Left ventricle myocardium inferior (tissue), 1 donor: ENCODE results near the gene LTBP1. TPM values are rescaled to one million over a fixed set of nuclear protein-coding genes. Genes with fewer than 3 reads are reported as not detected.

ENCODE experiments used
- DNase-seq: peaks from one replicate; pipeline ENCODE4 v3.0.0-alpha.2; 2020
- H3K27ac ChIP-seq: fragments of 200-600 bp; replicated peaks from 2 replicates; pipeline ENCODE4 v1.8.0; 2021
- H3K27me3 ChIP-seq: fragments of 200-600 bp; 2 replicates; pipeline ENCODE4 v1.8.0; 2021; ENCODE audit warnings: low read depth
- H3K36me3 ChIP-seq: fragments of 200-600 bp; 2 replicates; pipeline ENCODE4 v1.8.0; 2021
- H3K4me1 ChIP-seq: fragments of 200-600 bp; 2 replicates; pipeline ENCODE4 v1.8.0; 2021
- H3K4me3 ChIP-seq: fragments of 200-600 bp; 2 replicates; pipeline ENCODE4 v1.8.0; 2021; ENCODE audit warnings: mild to moderate bottlenecking, moderate library complexity
- H3K9me3 ChIP-seq: fragments of 200-600 bp; replicated peaks from 2 replicates; pipeline ENCODE4 v1.8.0; 2021
- CTCF ChIP-seq: fragments of 200-600 bp; IDR thresholded peaks from 2 replicates; pipeline ENCODE4 v1.8.0; 2021; ENCODE audit warnings: antibody characterized with exemption, mild to moderate bottlenecking, borderline replicate concordance
- intact Hi-C: fragments of 100-400 bp; cut with micrococcal nuclease; formaldehyde crosslinking; loops from one replicate; pipeline ENCODE4 v1.11.0; 2022
- total RNA-seq: library from RNA; stranded (reverse); fragmentation: NEBNext Ultra II Directional; extraction: Animal tissue kit (Norgen Biotek cat#: 25700); gene quantifications from one replicate; pipeline ENCODE4 v1.2.1, GENCODE V29; 2021
- donor health status: DM: no; HTN: yes; CAD: no; lungs with severe emphysema.

LTBP1 gene
- total RNA-seq, 1 donor from 2014 or later, result 88.9 TPM

GRCh38 chr2:33258387-33258786 lies 311.6 kb downstream of the LTBP1 start:
- Histone ChIP-seq H3K27ac (peak overlapping the region; percentile 16), H3K27me3 (no peaks in the 10 kb centered on the region), H3K4me3 (no peak overlapping the region), H3K36me3 (peaks cover 24% of the 10 kb centered on the region), H3K4me1 (peaks cover 5% of the 10 kb centered on the region), H3K9me3 (no peaks in the 10 kb centered on the region)
- TF ChIP-seq CTCF, result no peak
- DNase-seq, result no peak
- intact Hi-C loops, result no loop called here

GRCh38 chr2:33262097-33262496 lies 315.3 kb downstream of the LTBP1 start:
- Histone ChIP-seq H3K36me3 (peaks cover 42% of the 10 kb centered on the region), H3K4me1 (peaks cover 7% of the 10 kb centered on the region), H3K27ac (peak overlapping the region; percentile 17), H3K4me3 (no peak overlapping the region), H3K9me3 (peaks cover 12% of the 10 kb centered on the region), H3K27me3 (no peaks in the 10 kb centered on the region)
- TF ChIP-seq CTCF, result no peak
- intact Hi-C loops, result loop anchor here (10.0 kb wide), 1 partner anchor 227 kb away; no protein-coding TSS in a partner anchor
- DNase-seq, result no peak

- Histone ChIP-seq H3K4me1 (peaks cover 20% of the 10 kb centered on the region), H3K4me3 (no peak overlapping the region), H3K27me3 (no peaks in the 10 kb centered on the region), H3K27ac (peak overlapping the region; percentile 3), H3K9me3 (peaks cover 12% of the 10 kb centered on the region), H3K36me3 (peaks cover 41% of the 10 kb centered on the region)
- intact Hi-C loops, result loop anchor here (10.0 kb wide), 1 partner anchor 230 kb away; no protein-coding TSS in a partner anchor
- no peak for DNase-seq
- no peak for TF ChIP-seq CTCF
Observed at GRCh38 chr2:33264766-33265165, 318.0 kb downstream of the LTBP1 start.

GRCh38 chr2:33265584-33266338 lies 319.0 kb downstream of the LTBP1 start:
- Histone ChIP-seq H3K27me3 (no peaks in the 10 kb centered on the region), H3K27ac (no peak overlapping the region), H3K4me3 (no peak overlapping the region), H3K36me3 (peaks cover 41% of the 10 kb centered on the region), H3K4me1 (peaks cover 20% of the 10 kb centered on the region), H3K9me3 (peaks cover 12% of the 10 kb centered on the region)
- DNase-seq, result no peak
- intact Hi-C loops, result loop anchor here (10.0 kb wide), 1 partner anchor 231 kb away; no protein-coding TSS in a partner anchor
- no peak for TF ChIP-seq CTCF

GRCh38 chr2:33266467-33266866 lies 319.7 kb downstream of the LTBP1 start:
- H3K9me3 ChIP-seq, result peaks cover 12% of the 10 kb centered on the region
- H3K4me1 ChIP-seq, result peaks cover 20% of the 10 kb centered on the region
- DNase-seq, result no peak
- peaks cover 41% of the 10 kb centered on the region for H3K36me3 ChIP-seq
- no peak for TF ChIP-seq CTCF
- no peak overlapping the region for H3K4me3 ChIP-seq
- no peaks in the 10 kb centered on the region for H3K27me3 ChIP-seq
- H3K27ac ChIP-seq, result no peak overlapping the region
- intact Hi-C loops, result loop anchor here (10.0 kb wide), 1 partner anchor 232 kb away; no protein-coding TSS in a partner anchor
